HepG2 (cell line): ENCODE measurements around the gene HLA-B. TPM values are rescaled to one million over a fixed set of nuclear protein-coding genes. Genes with fewer than 3 reads are reported as not detected.

Experiments
- ARHGAP35 ChIP-seq: sonication (generic); formaldehyde crosslinking; IDR thresholded peaks from 2 replicates; pipeline ENCODE4 v1.9.0; 2022; ENCODE audit warnings: mild to moderate bottlenecking, inconsistent platforms, moderate library complexity, missing genetic modification reagents, borderline replicate concordance
- CAMTA2 ChIP-seq: sonication (generic); formaldehyde crosslinking; IDR thresholded peaks from 2 replicates; pipeline ENCODE4 v1.4.0; 2020; ENCODE audit warnings: mild to moderate bottlenecking, missing genetic modification reagents, borderline replicate concordance
- GABPB1 ChIP-seq: IDR thresholded peaks from 2 replicates; pipeline ENCODE4 v1.6.1; 2016; ENCODE audit warnings: mild to moderate bottlenecking, missing genetic modification reagents, moderate library complexity, missing compliant biosample characterization
- HOXA5 ChIP-seq: sonication (generic); formaldehyde crosslinking; IDR thresholded peaks from 2 replicates; pipeline ENCODE4 v1.4.0; 2020; ENCODE audit warnings: missing genetic modification reagents
- KLF6 ChIP-seq: IDR thresholded peaks from 2 replicates; pipeline ENCODE4 v1.8.0; 2016; ENCODE audit warnings: missing biosample characterization, missing genetic modification reagents
- NFKB2 ChIP-seq: sonication (generic); formaldehyde crosslinking; IDR thresholded peaks from 2 replicates; pipeline ENCODE4 v1.4.0; 2020; ENCODE audit warnings: missing genetic modification reagents, borderline replicate concordance
- REXO4 ChIP-seq: sonication (generic); formaldehyde crosslinking; IDR thresholded peaks from 2 replicates; pipeline ENCODE4 v1.8.0; 2022; ENCODE audit warnings: missing genetic modification reagents, mild to moderate bottlenecking, borderline replicate concordance
- SP1 ChIP-seq, 2 experiments: fragments of 450-650 bp in 1 of 2; sonication (generic) in 1 of 2; formaldehyde crosslinking in 1 of 2; IDR thresholded peaks; 2 replicates each; pipeline versions ENCODE4 v1.4.0 to v1.6.1; 2016 to 2020; ENCODE audit warnings: missing genetic modification reagents in 1 of 2
- ZNF552 ChIP-seq: sonication (generic); formaldehyde crosslinking; IDR thresholded peaks from 2 replicates; pipeline ENCODE4 v1.9.0; 2022; ENCODE audit warnings: missing genetic modification reagents, mild to moderate bottlenecking, borderline replicate concordance
- ZNF766 ChIP-seq: sonication (generic); formaldehyde crosslinking; IDR thresholded peaks from 2 replicates; pipeline ENCODE4 v1.5.0; 2020; ENCODE audit warnings: missing genetic modification reagents, borderline replicate concordance
- polyA plus RNA-seq, 8 experiments: library from polyadenylated mRNA; depleted of rRNA in 3 of 8; stranded (reverse) in 7 of 8; unstranded in 1 of 8; fragments of >200 nt; fragmentation: Illumina TruSeq in 4 of 8; extraction: Trizol in 4 of 8; gene quantifications; 2 replicates each; pipeline versions ENCODE4 v1.2.1 to v1.2.3, GENCODE V29; 2011 to 2016; ENCODE audit warnings: low read depth in 4 of 8, missing spikeins in 1 of 8, mixed read lengths in 1 of 8; ENCODE audit not compliant: insufficient read depth in 1 of 8
- total RNA-seq, 5 experiments: library from RNA; depleted of rRNA; stranded (reverse); fragments of >200 nt; fragmentation: Illumina TruSeq; extraction: Trizol; gene quantifications; 2 replicates each; pipeline ENCODE4 v1.2.3, GENCODE V29; 2016; ENCODE audit warnings: low read depth in 1 of 5
- TF ChIP-seq, protein P1 (sequence below): sonication (generic); formaldehyde crosslinking; IDR thresholded peaks from 2 replicates; pipeline ENCODE4 v1.5.0; 2020; ENCODE audit warnings: mild to moderate bottlenecking, missing genetic modification reagents, moderate library complexity
- TF ChIP-seq, protein P2 (sequence below): IDR thresholded peaks from 2 replicates; pipeline ENCODE4 v1.6.1; 2012; ENCODE audit warnings: low read depth, low read length, improper control_type of control experiment
- TF ChIP-seq, protein P3 (sequence below): sonication (generic); formaldehyde crosslinking; IDR thresholded peaks from 2 replicates; pipeline ENCODE4 v1.5.1; 2020; ENCODE audit warnings: missing genetic modification reagents, mild to moderate bottlenecking, borderline replicate concordance
- TF ChIP-seq, protein P4 (sequence below), 2 experiments: sonication (generic) in 1 of 2; formaldehyde crosslinking in 1 of 2; IDR thresholded peaks; 2 replicates each; pipeline versions ENCODE4 v1.6.1 to v1.9.0; 2014 to 2022; ENCODE audit warnings: antibody characterized with exemption in 1 of 2, borderline replicate concordance in 1 of 2, inconsistent platforms in 1 of 2, low read depth in 1 of 2, missing genetic modification reagents in 1 of 2

HLA-B gene
- total and polyA plus RNA-seq, 2 of the 13 experiments (the other 11 are each of a cell fraction or from before 2014, with no cell fraction given) = 35.3 to 88.9 TPM

DNA sequence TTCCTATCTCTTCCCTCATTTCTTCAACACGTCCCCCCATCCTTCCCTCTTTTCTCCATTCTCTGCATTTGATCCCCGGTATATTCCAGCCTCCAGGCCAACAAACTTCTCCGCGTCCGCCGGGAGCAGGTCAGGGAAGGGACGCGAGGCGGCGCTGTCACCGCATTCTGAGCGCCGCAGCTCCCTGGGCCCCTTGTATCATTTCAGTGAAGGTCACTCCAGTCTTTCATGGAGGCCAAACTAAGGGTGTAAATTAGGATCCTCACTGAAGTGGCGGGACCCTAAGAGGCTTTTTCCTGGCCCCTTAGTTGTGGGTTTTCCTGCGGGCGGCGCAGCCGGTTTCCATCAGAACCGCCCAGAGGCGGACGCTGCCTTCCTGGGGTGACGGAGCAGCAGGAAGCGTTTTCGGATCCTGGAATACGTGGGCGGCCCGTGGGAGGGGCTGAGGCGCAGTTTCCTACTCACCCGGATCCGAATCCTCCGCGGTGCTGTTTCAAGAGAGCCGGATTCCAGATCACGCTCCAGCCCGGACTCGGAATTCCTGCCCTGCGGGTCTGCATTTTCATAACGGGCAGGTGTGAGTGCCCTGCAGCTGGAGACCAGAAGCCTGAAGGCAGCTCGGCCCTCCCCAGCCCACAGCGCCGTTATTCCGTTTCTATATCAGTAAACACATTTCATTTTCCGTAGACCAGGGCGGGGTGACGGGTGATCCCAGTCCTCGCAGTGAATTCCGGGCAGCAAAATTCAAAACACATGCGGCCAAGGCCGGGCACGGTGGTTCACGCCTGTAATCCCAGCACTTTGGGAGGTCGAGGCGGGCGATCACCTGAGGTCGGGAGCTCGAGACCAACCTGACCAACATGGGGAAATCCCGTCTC is 42.8 kb upstream of the HLA-B start (continued):
- TF ChIP-seq NFKB2 (CRISPR knock-in tag) = peak; percentile 61; the same call in 1 of the 2 replicates
- TF ChIP-seq, protein P1, sequence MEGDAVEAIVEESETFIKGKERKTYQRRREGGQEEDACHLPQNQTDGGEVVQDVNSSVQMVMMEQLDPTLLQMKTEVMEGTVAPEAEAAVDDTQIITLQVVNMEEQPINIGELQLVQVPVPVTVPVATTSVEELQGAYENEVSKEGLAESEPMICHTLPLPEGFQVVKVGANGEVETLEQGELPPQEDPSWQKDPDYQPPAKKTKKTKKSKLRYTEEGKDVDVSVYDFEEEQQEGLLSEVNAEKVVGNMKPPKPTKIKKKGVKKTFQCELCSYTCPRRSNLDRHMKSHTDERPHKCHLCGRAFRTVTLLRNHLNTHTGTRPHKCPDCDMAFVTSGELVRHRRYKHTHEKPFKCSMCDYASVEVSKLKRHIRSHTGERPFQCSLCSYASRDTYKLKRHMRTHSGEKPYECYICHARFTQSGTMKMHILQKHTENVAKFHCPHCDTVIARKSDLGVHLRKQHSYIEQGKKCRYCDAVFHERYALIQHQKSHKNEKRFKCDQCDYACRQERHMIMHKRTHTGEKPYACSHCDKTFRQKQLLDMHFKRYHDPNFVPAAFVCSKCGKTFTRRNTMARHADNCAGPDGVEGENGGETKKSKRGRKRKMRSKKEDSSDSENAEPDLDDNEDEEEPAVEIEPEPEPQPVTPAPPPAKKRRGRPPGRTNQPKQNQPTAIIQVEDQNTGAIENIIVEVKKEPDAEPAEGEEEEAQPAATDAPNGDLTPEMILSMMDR (CRISPR knock-in tag) = peak; percentile 95
- no peak for TF ChIP-seq CAMTA2 (CRISPR knock-in tag)
- TF ChIP-seq ZNF552 = no peak
- no peak for TF ChIP-seq SP1 (IDR thresholded peaks at IDR 0.05)
- TF ChIP-seq SP1 (CRISPR knock-in tag; IDR thresholded peaks at IDR 0.05) = peak; percentile 27; the same call in 1 of the 2 replicates
- TF ChIP-seq ZNF766 (CRISPR knock-in tag) = peak; percentile 68; the same call in 1 of the 2 replicates
- TF ChIP-seq, protein P2, sequence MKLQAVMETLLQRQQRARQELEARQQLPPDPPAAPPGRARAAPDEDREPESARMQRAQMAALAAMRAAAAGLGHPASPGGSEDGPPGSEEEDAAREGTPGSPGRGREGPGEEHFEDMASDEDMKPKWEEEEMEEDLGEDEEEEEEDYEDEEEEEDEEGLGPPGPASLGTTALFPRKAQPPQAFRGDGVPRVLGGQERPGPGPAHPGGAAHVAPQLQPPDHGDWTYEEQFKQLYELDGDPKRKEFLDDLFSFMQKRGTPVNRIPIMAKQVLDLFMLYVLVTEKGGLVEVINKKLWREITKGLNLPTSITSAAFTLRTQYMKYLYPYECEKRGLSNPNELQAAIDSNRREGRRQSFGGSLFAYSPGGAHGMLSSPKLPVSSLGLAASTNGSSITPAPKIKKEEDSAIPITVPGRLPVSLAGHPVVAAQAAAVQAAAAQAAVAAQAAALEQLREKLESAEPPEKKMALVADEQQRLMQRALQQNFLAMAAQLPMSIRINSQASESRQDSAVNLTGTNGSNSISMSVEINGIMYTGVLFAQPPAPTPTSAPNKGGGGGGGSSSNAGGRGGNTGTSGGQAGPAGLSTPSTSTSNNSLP = peak; percentile 63; the same call in 1 of the 2 replicates
- no peak for TF ChIP-seq REXO4 (CRISPR knock-in tag)
- peak; percentile 25; the same call in 1 of the 2 replicates for TF ChIP-seq KLF6
- TF ChIP-seq GABPB1 = peak; percentile 77
- peak; percentile 59; the same call in 1 of the 2 replicates for TF ChIP-seq ARHGAP35 (CRISPR knock-in tag)
- TF ChIP-seq, protein P3, sequence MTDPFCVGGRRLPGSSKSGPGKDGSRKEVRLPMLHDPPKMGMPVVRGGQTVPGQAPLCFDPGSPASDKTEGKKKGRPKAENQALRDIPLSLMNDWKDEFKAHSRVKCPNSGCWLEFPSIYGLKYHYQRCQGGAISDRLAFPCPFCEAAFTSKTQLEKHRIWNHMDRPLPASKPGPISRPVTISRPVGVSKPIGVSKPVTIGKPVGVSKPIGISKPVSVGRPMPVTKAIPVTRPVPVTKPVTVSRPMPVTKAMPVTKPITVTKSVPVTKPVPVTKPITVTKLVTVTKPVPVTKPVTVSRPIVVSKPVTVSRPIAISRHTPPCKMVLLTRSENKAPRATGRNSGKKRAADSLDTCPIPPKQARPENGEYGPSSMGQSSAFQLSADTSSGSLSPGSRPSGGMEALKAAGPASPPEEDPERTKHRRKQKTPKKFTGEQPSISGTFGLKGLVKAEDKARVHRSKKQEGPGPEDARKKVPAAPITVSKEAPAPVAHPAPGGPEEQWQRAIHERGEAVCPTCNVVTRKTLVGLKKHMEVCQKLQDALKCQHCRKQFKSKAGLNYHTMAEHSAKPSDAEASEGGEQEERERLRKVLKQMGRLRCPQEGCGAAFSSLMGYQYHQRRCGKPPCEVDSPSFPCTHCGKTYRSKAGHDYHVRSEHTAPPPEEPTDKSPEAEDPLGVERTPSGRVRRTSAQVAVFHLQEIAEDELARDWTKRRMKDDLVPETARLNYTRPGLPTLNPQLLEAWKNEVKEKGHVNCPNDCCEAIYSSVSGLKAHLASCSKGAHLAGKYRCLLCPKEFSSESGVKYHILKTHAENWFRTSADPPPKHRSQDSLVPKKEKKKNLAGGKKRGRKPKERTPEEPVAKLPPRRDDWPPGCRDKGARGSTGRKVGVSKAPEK (CRISPR knock-in tag) = peak; percentile 16; the same call in 1 of the 2 replicates
- no peak for TF ChIP-seq HOXA5 (CRISPR knock-in tag)
- TF ChIP-seq, protein P4, sequence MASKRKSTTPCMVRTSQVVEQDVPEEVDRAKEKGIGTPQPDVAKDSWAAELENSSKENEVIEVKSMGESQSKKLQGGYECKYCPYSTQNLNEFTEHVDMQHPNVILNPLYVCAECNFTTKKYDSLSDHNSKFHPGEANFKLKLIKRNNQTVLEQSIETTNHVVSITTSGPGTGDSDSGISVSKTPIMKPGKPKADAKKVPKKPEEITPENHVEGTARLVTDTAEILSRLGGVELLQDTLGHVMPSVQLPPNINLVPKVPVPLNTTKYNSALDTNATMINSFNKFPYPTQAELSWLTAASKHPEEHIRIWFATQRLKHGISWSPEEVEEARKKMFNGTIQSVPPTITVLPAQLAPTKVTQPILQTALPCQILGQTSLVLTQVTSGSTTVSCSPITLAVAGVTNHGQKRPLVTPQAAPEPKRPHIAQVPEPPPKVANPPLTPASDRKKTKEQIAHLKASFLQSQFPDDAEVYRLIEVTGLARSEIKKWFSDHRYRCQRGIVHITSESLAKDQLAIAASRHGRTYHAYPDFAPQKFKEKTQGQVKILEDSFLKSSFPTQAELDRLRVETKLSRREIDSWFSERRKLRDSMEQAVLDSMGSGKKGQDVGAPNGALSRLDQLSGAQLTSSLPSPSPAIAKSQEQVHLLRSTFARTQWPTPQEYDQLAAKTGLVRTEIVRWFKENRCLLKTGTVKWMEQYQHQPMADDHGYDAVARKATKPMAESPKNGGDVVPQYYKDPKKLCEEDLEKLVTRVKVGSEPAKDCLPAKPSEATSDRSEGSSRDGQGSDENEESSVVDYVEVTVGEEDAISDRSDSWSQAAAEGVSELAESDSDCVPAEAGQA (IDR thresholded peaks at IDR 0.05; ENCODE audit: low read depth) = no peak
- TF ChIP-seq, protein P4 (CRISPR knock-in tag; IDR thresholded peaks at IDR 0.05; ENCODE audit: borderline replicate concordance) = no peak
